ENCODE measurements around the gene KCNA10. TPM values are rescaled to one million over a fixed set of nuclear protein-coding genes. Genes with fewer than 3 reads are reported as not detected.
A peak's percentile ranks its signal among the peaks of the same experiment; 100 is the strongest.

The KCNA10 gene
- total RNA-seq, 1 donor from 2014 or later = not detected

DNA sequence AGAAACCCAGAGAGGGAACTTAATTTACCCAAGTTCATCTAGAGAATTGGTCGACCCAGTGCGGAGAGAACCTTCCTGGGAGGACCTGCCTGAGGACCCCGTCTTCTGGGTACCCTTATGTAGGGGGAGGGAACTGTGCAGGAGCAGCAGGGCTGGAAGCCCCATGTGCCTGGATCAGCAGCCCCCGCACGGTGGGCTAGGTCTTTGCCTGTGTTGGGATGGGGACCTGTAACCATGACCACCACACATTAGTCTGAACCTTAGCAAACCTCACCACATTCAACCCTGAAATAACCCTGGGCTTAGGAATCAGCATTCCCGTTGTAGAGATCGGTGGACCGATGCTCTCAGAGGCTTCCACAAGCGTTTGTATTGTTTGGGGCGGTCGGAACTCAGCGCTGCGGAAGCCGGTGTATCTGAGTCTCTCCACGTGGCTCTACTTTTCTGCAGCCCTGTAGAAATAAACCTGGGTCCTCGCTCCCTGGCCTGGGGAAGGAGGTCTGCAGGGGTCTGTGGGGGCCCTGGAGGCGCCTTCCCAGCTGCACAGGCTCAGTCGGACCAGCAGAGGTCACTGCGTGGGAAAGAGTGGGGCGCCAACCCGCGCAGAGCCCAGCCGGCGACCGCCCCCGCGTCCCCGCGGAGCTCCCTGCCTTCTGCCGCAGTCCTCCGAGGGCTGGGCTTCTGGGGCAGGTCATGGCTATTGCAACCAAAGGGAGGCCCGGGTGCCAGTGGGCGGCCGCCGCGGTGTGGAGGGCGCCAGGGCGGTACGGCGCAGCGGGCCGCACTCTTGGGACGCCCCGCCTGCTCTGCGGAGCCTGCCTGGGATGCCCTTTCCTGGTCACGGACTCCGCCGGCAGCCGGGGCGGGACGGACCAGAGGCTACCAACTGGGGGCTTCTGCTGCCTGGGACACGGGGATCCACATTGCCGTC lies 36.2 kb upstream of the KCNA10 start:
- no peaks in the 10 kb centered on the region for H3K4me1 Mint-ChIP-seq (ENCODE audit: unreplicated experiment)
- no peaks in the 10 kb centered on the region for H3K9me3 Mint-ChIP-seq (ENCODE audit: unreplicated experiment)
- no peak overlapping the region for H3K27ac Mint-ChIP-seq (ENCODE audit: unreplicated experiment)
- TF ChIP-seq, protein P1, sequence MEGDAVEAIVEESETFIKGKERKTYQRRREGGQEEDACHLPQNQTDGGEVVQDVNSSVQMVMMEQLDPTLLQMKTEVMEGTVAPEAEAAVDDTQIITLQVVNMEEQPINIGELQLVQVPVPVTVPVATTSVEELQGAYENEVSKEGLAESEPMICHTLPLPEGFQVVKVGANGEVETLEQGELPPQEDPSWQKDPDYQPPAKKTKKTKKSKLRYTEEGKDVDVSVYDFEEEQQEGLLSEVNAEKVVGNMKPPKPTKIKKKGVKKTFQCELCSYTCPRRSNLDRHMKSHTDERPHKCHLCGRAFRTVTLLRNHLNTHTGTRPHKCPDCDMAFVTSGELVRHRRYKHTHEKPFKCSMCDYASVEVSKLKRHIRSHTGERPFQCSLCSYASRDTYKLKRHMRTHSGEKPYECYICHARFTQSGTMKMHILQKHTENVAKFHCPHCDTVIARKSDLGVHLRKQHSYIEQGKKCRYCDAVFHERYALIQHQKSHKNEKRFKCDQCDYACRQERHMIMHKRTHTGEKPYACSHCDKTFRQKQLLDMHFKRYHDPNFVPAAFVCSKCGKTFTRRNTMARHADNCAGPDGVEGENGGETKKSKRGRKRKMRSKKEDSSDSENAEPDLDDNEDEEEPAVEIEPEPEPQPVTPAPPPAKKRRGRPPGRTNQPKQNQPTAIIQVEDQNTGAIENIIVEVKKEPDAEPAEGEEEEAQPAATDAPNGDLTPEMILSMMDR (IDR thresholded peaks at IDR 0.05) = peak; percentile 38
- H3K4me3 Mint-ChIP-seq (ENCODE audit: unreplicated experiment) = no peak overlapping the region
- no peak for DNase-seq (ENCODE audit: extremely low spot score, unreplicated experiment)
- no peaks in the 10 kb centered on the region for H3K36me3 Mint-ChIP-seq (ENCODE audit: unreplicated experiment)
- peaks cover 26% of the 10 kb centered on the region for H3K27me3 Mint-ChIP-seq (ENCODE audit: unreplicated experiment)

DNA sequence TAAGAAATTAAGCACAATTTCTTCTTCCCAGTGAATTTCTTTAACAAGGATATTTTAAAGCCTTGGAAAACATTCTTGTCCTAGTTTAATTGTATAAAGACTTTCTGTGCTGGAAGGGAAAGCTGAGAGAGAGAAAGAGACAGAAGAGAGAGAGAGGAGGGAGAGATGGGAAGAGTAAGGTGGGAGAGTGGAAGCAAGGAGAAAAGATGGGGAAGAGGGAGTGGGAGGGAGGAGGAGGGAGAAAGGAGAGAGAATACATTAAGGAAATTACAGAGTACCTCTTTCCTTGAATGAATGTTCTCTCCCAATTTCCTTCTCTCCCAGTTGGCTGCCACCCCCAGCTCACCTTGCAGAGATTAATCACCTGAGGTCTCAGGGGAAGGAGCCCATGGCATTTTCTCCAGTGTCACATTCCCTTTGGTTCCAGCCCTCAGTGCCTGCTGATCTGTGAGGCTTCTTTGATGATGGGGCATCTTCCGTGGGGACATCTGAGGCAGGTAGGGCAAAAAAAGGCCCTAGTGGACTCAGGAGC lies 32.4 kb upstream of the KCNA10 start:
- Mint-ChIP-seq H3K9me3 (ENCODE audit: unreplicated experiment) (no peaks in the 10 kb centered on the region), H3K27ac (ENCODE audit: unreplicated experiment) (no peak overlapping the region), H3K4me3 (ENCODE audit: unreplicated experiment) (no peak overlapping the region), H3K27me3 (ENCODE audit: unreplicated experiment) (peaks cover 21% of the 10 kb centered on the region), H3K36me3 (ENCODE audit: unreplicated experiment) (no peaks in the 10 kb centered on the region), H3K4me1 (ENCODE audit: unreplicated experiment) (no peaks in the 10 kb centered on the region)
- TF ChIP-seq, protein P1 (IDR thresholded peaks at IDR 0.05) = no peak
- DNase-seq (ENCODE audit: extremely low spot score, unreplicated experiment) = no peak

DNA sequence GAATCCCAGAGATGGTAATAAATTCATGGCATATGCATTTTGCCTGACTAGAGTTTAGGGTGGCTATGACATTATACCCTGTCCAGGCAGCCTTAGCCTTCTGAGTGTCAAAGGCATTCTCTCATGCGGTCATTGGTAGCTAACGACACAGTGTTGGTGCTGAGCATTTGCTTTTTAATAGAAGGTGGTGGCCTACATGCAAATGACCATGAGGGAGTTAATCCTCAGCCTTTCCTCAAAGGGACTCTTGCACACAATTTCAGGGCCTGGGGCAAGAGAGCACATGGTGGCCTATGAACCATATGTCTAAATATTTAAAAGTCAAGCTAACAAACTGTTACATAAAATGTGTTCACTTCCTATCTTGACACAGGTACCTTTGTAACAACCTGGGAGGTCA lies 30.9 kb upstream of the KCNA10 start:
- TF ChIP-seq, protein P1 (IDR thresholded peaks at IDR 0.05) = no peak
- no peaks in the 10 kb centered on the region for H3K9me3 Mint-ChIP-seq (ENCODE audit: unreplicated experiment)

DNA sequence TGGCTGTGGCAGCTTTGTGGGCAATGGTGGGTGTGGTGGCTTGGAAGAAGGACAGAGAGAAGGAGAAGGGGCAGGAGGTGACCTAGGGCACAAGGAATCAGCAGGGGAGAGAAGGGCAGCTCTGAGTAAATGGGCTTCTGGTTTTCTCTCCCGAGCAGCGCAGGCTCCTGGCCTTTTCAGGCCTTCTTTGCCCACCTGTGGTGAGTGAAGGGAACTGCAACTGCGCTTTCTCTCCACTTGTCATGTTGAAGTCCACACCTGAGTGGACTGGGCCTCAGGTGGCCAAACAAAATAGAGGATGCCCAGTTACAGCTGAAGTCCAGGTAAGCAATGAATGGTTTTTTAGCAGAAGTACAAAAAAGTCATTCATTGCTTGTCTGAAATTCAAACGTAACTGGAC lies 29.4 kb upstream of the KCNA10 start:
- Mint-ChIP-seq H3K4me3 (ENCODE audit: unreplicated experiment) (no peak overlapping the region), H3K27ac (ENCODE audit: unreplicated experiment) (no peak overlapping the region), H3K27me3 (ENCODE audit: unreplicated experiment) (peaks cover 7% of the 10 kb centered on the region), H3K36me3 (ENCODE audit: unreplicated experiment) (no peaks in the 10 kb centered on the region), H3K4me1 (ENCODE audit: unreplicated experiment) (no peaks in the 10 kb centered on the region), H3K9me3 (ENCODE audit: unreplicated experiment) (no peaks in the 10 kb centered on the region)
- DNase-seq (ENCODE audit: extremely low spot score, unreplicated experiment) = no peak
- TF ChIP-seq, protein P1 (IDR thresholded peaks at IDR 0.05) = no peak

More for the DNA sequence above, 30.9 kb upstream of the KCNA10 start:
- no peak overlapping the region for H3K4me3 Mint-ChIP-seq (ENCODE audit: unreplicated experiment)
- peaks cover 15% of the 10 kb centered on the region for H3K27me3 Mint-ChIP-seq (ENCODE audit: unreplicated experiment)
- H3K36me3 Mint-ChIP-seq (ENCODE audit: unreplicated experiment) = no peaks in the 10 kb centered on the region
- no peak overlapping the region for H3K27ac Mint-ChIP-seq (ENCODE audit: unreplicated experiment)
- no peak for DNase-seq (ENCODE audit: extremely low spot score, unreplicated experiment)
- H3K4me1 Mint-ChIP-seq (ENCODE audit: unreplicated experiment) = no peaks in the 10 kb centered on the region

DNA sequence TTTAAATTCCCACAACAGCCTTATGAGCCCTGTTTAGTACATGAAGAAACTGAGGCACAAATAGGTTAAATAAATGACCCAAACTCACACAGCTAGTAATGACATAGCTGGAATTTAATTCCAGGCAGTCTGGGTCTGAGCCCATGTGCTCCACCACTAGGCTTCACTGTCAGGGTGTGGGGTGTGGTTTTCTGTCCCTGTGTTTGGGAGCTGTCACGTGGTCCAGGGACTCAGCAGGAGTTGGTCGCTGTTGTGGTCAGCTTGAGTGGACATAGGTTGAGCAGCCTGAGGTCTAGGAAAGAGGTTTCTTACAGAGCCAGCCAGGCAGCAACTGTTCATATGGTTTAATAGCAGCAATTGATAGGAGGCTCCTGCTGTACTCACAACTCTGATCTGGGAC lies 28.0 kb upstream of the KCNA10 start:
- Mint-ChIP-seq H3K36me3 (ENCODE audit: unreplicated experiment) (no peaks in the 10 kb centered on the region), H3K4me3 (ENCODE audit: unreplicated experiment) (no peak overlapping the region), H3K27ac (ENCODE audit: unreplicated experiment) (no peak overlapping the region), H3K9me3 (ENCODE audit: unreplicated experiment) (no peaks in the 10 kb centered on the region), H3K27me3 (ENCODE audit: unreplicated experiment) (no peaks in the 10 kb centered on the region), H3K4me1 (ENCODE audit: unreplicated experiment) (no peaks in the 10 kb centered on the region)
- no peak for DNase-seq (ENCODE audit: extremely low spot score, unreplicated experiment)
- TF ChIP-seq, protein P1 (IDR thresholded peaks at IDR 0.05) = no peak

Measured in osteocyte (in vitro differentiated cells).